Fibroblast of lung (primary cell): ENCODE measurements around the gene RRP7A. TPM values are rescaled to one million over a fixed set of nuclear protein-coding genes. Genes with fewer than 3 reads are reported as not detected.
"Not testable (repeated sequence)": the region's sequence is repeated elsewhere in the genome, so short reads cannot be mapped to it uniquely, and the experiment has no call there.

Source experiments
- DNase-seq, 2 donors: peaks; one replicate each; pipeline versions ENCODE4 v3.0.0 to v3.0.0-alpha.2; 2010; ENCODE audit warnings: low read depth in 2 of 2
- H2AFZ ChIP-seq: 2 replicates; pipeline ENCODE4 v1.5.1; 2012; ENCODE audit warnings: low read length, control low read depth, inconsistent platforms
- H3K27ac ChIP-seq: 2 replicates; pipeline ENCODE4 v1.5.1; 2011; ENCODE audit warnings: low read length, control low read depth; ENCODE audit not compliant: insufficient read depth
- H3K27me3 ChIP-seq: 2 replicates; pipeline ENCODE4 v1.5.1; 2011; ENCODE audit warnings: mild to moderate bottlenecking, low read length; ENCODE audit not compliant: control insufficient read depth, insufficient read depth
- H3K36me3 ChIP-seq: 2 replicates; pipeline ENCODE4 v1.5.1; 2011; ENCODE audit warnings: low read length; ENCODE audit not compliant: control insufficient read depth, insufficient read depth
- H3K4me1 ChIP-seq: 2 replicates; pipeline ENCODE4 v1.5.1; 2011; ENCODE audit warnings: low read length; ENCODE audit not compliant: control insufficient read depth, insufficient read depth; ENCODE audit errors: extremely low read depth
- H3K4me2 ChIP-seq: 2 replicates; pipeline ENCODE4 v1.5.1; 2011; ENCODE audit warnings: low read length, control low read depth; ENCODE audit not compliant: insufficient read depth; ENCODE audit errors: extremely low read depth
- H3K4me3 ChIP-seq, 4 experiments: fragments of 200-600 bp in 1 of 4; sonication (generic) in 1 of 4; replicated peaks in 1 of 4; 2 replicates each; pipeline ENCODE4 v1.5.1; 2011 to 2016; ENCODE audit warnings: low read length in 4 of 4, low read depth in 3 of 4, mild to moderate bottlenecking in 3 of 4, control low read depth in 2 of 4, inconsistent platforms in 1 of 4, mixed read lengths in 1 of 4; ENCODE audit not compliant: insufficient read depth in 1 of 4; ENCODE audit errors: control extremely low read depth in 1 of 4
- H3K79me2 ChIP-seq: 2 replicates; pipeline ENCODE4 v1.5.1; 2012; ENCODE audit warnings: mild to moderate bottlenecking, low read length, inconsistent platforms; ENCODE audit not compliant: control insufficient read depth, insufficient read depth
- H3K9ac ChIP-seq: 2 replicates; pipeline ENCODE4 v1.5.1; 2011; ENCODE audit warnings: mild to moderate bottlenecking, low read length, control low read depth; ENCODE audit not compliant: insufficient read depth
- H3K9me3 ChIP-seq: 2 replicates; pipeline ENCODE4 v1.5.1; 2012; ENCODE audit warnings: low read depth, low read length; ENCODE audit not compliant: control insufficient read depth, insufficient read depth
- H4K20me1 ChIP-seq: 2 replicates; pipeline ENCODE4 v1.5.1; 2011; ENCODE audit warnings: low read length; ENCODE audit not compliant: control insufficient read depth, insufficient read depth; ENCODE audit errors: extremely low read depth
- EZH2 ChIP-seq: IDR thresholded peaks from 2 replicates; pipeline ENCODE4 v1.5.1; 2012; ENCODE audit warnings: low read length, control low read depth, mild to moderate bottlenecking; ENCODE audit errors: missing control alignments
- polyA plus RNA-seq, 2 donors: library from polyadenylated mRNA; depleted of rRNA in 1 of 2; stranded (reverse) in 1 of 2; unstranded in 1 of 2; fragments of >200 nt; gene quantifications; 2 replicates each; pipeline ENCODE4 v1.2.1, GENCODE V29; 2011 to 2012; ENCODE audit warnings: missing spikeins in 1 of 2
- total RNA-seq: library from RNA; depleted of rRNA; stranded (reverse); fragments of >200 nt; gene quantifications from 2 replicates; pipeline ENCODE4 v1.2.1, GENCODE V29; 2014
- TF ChIP-seq, protein P1 (sequence below), 2 donors: IDR thresholded peaks in 1 of 2; conservative IDR thresholded peaks in 1 of 2; 1 replicate in 1 of 2; 2 replicates in 1 of 2; pipeline ENCODE4 v1.5.1; 2011 to 2012; ENCODE audit warnings: low read length in 2 of 2, control low read depth in 1 of 2, inconsistent platforms in 1 of 2, low read depth in 1 of 2, mild to moderate bottlenecking in 1 of 2

Gene RRP7A
- total and polyA plus RNA-seq, 2 donors (not counting 1 experiment from before 2014, with no cell fraction given) = 18.9 to 21.3 TPM

DNA sequence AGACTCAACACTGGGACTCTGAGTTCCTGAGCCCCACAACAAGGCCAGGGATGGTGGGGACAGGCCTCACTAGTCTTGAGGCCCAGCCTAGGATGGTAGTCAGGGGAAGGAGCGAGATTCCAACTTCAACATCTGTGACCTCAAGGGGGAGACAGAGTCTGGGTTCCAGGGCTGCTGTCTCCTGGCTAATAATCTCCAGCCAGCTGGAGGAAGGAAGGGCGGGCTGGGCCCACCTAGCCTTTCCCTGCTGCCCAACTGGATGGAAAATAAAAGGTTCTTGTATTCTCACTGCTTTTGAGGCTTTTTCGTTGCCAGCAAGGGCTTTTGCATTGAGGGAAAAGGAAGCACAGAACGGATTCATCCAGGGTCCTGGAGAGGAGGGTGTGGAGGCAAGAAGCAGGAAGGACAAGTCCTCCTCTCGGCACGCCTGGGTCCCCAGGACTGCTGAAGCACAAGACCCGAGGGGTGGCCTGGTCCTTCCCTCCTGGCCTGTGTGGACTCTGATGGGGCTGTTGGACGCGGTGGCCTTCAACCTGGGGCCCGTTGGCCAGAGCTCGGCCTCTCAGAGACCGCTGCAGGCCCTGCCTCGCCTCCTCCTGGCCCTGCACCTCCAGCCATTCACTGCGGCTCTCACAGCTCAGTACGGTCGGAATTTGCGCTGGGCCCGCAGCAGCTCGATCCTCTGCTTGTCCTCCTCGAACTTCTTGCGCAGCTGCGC is 7.2 kb downstream of the RRP7A start:
- H3K27me3 ChIP-seq, H3K4me3 ChIP-seq, H3K9me3 ChIP-seq, H3K79me2 ChIP-seq, H2AFZ ChIP-seq, H3K4me2 ChIP-seq, H4K20me1 ChIP-seq, H3K27ac ChIP-seq, H3K4me1 ChIP-seq, H3K9ac ChIP-seq: not testable (repeated sequence)
- TF ChIP-seq, protein P1, sequence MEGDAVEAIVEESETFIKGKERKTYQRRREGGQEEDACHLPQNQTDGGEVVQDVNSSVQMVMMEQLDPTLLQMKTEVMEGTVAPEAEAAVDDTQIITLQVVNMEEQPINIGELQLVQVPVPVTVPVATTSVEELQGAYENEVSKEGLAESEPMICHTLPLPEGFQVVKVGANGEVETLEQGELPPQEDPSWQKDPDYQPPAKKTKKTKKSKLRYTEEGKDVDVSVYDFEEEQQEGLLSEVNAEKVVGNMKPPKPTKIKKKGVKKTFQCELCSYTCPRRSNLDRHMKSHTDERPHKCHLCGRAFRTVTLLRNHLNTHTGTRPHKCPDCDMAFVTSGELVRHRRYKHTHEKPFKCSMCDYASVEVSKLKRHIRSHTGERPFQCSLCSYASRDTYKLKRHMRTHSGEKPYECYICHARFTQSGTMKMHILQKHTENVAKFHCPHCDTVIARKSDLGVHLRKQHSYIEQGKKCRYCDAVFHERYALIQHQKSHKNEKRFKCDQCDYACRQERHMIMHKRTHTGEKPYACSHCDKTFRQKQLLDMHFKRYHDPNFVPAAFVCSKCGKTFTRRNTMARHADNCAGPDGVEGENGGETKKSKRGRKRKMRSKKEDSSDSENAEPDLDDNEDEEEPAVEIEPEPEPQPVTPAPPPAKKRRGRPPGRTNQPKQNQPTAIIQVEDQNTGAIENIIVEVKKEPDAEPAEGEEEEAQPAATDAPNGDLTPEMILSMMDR (conservative IDR thresholded peaks at IDR 0.05 in 1 of 2, IDR thresholded peaks at IDR 0.05 in 1 of 2; ENCODE audit: low read depth in 1 of 2, low read length in 2 of 2) = peak; percentile 20 to 29
- DNase-seq = peak in 1 of 2 donors; percentile 56
- H3K36me3 ChIP-seq = peaks cover 11% of the 10 kb centered on the region

DNA sequence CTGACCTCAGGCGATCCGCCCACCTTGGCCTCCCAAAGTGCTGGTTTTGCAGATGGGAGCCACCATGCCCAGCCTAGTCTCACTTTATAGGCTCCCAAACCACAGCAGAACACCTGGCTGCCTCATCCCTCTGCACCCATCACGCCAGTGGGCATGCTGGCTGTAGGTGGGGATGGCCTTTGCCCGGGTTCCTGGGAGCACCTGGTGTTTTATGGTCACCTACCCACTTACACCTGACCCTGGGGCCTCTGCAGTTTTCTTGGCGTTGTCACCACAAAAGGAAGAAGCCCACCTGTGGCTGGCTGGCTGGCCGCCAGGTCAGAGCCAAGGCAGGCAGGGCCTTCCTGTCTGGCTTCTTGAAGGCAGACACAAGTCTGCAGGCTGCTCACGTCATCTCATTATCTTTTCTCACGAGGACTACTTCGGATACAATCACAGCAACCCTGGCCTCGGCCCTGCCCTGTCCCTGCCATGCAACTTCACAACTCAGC is 8.2 kb downstream of the RRP7A start:
- H3K4me1 ChIP-seq = no peaks in the 10 kb centered on the region
- H3K4me3 ChIP-seq = no peak overlapping the region
- no peak overlapping the region for H3K4me2 ChIP-seq
- no peak overlapping the region for H2AFZ ChIP-seq
- H4K20me1 ChIP-seq = no peaks in the 10 kb centered on the region
- H3K36me3 ChIP-seq = peaks cover 11% of the 10 kb centered on the region
- H3K79me2 ChIP-seq = peaks cover 2% of the 10 kb centered on the region
- no peak for DNase-seq
- H3K27me3 ChIP-seq = no peaks in the 10 kb centered on the region
- H3K27ac ChIP-seq = no peak overlapping the region
- no peak for TF ChIP-seq EZH2
- TF ChIP-seq, protein P1 (conservative IDR thresholded peaks at IDR 0.05 in 1 of 2, IDR thresholded peaks at IDR 0.05 in 1 of 2; ENCODE audit: low read depth in 1 of 2, low read length in 2 of 2) = no peak
- H3K9me3 ChIP-seq = no peaks in the 10 kb centered on the region
- no peak overlapping the region for H3K9ac ChIP-seq

DNA sequence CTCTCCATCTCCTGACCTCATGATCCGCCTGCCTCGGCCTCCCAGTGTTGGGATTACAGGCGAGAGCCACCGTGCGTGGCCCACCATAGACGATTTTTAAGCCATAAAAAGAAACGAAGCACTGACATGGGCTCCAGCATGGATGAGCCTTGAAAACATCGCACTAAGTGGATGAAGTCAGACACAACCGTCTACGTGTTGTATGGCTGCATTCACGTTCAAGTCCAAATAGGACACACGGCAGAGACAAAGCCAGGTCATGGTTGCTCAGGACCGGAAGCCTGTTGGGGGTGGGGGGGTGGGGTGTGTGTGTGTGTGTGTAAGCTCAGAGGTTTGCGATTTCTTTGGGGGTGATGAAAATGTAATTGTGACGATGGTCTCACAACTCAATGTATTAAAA is 10.0 kb downstream of the RRP7A start:
- DNase-seq = no peak
- TF ChIP-seq, protein P1 (conservative IDR thresholded peaks at IDR 0.05 in 1 of 2, IDR thresholded peaks at IDR 0.05 in 1 of 2; ENCODE audit: low read depth in 1 of 2, low read length in 2 of 2) = no peak
- no peak for TF ChIP-seq EZH2
- H2AFZ ChIP-seq = no peak overlapping the region

DNA sequence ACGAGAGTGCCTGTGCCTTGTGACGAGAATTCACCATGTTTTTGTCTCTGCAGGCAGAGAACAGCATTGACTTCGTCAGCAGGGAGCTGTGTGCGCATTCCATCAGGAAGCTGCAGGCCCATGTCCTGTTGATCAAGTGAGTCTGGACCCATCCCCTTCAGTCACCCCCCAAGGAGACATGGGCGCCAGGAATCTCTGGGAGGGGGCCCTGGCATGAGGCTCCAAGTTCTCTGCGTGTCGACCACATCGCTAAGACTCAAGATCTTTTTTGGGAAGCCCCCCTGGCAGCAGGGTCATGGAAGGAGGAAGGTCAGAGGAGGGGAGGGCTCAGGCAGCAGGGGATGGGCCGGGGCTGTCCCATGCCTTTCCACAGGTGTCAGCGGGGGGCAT is 10.6 kb downstream of the RRP7A start:
- not testable (repeated sequence) for H3K79me2 ChIP-seq, H3K27ac ChIP-seq, H3K36me3 ChIP-seq, H3K4me2 ChIP-seq, H3K4me1 ChIP-seq, H3K4me3 ChIP-seq, H3K9me3 ChIP-seq, DNase-seq, H3K27me3 ChIP-seq, H4K20me1 ChIP-seq, H3K9ac ChIP-seq, H2AFZ ChIP-seq

More for the DNA sequence above, 10.0 kb downstream of the RRP7A start:
- Histone ChIP-seq H3K4me2 (no peak overlapping the region), H4K20me1 (no peaks in the 10 kb centered on the region), H3K79me2 (no peaks in the 10 kb centered on the region), H3K27ac (no peak overlapping the region), H3K4me1 (no peaks in the 10 kb centered on the region), H3K36me3 (peaks cover 9% of the 10 kb centered on the region), H3K27me3 (no peaks in the 10 kb centered on the region), H3K9me3 (no peaks in the 10 kb centered on the region), H3K9ac (no peak overlapping the region), H3K4me3 (no peak overlapping the region)
